Thyroid gland (tissue), 4 donors: ENCODE results near the gene SIRT7.

Experiments
- CTCF ChIP-seq, 6 experiments: fragments of 200-600 bp in 3 of 6; fragments of 450-650 bp in 3 of 6; sonication (generic) in 3 of 6; IDR thresholded peaks; one replicate each; pipeline ENCODE4 v1.5.1; 2016 to 2019; ENCODE audit warnings: antibody characterized with exemption in 6 of 6, mild to moderate bottlenecking in 2 of 6, inconsistent platforms in 1 of 6, moderate library complexity in 1 of 6
- POLR2A ChIP-seq, 2 donors: fragments of 450-650 bp; IDR thresholded peaks; one replicate each; pipeline ENCODE4 v1.6.1; 2017; ENCODE audit warnings: antibody characterized with exemption in 2 of 2, mild to moderate bottlenecking in 2 of 2, moderate library complexity in 1 of 2

GRCh38 chr17:81955756-81956544, 38.0 kb upstream of the SIRT7 start:
- TF ChIP-seq CTCF (IDR thresholded peaks at IDR 0.05) (no peak), POLR2A (IDR thresholded peaks at IDR 0.05) (no peak)
